Measurements from ENCODE around the gene NVL. TPM values are rescaled to one million over a fixed set of nuclear protein-coding genes. Genes with fewer than 3 reads are reported as not detected.
A peak's percentile ranks its signal among the peaks of the same experiment; 100 is the strongest.

The NVL gene
- total RNA-seq, 1 experiment from 2014 or later: 49.3 TPM

DNA sequence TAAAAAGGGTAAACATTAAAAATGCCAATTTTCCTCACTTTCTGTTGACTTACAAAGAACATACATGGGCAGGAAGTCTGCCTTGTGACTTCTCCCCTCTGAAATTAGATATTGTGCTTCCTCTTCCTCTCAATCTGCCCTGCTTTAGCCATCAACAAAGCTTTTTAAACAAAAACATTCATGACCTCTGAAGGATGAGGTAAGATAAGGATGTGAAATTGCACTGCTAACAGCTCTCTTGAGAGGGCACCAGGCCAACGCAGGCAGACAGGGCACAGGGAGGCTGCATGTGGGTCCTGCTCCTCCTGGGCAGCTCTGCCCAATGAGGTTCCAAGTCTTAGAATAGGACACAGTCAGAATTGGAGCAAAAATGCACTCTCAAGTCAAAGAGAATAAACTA, 84.8 kb downstream of the NVL start:
- no peaks in the 10 kb centered on the region for H3K27me3 ChIP-seq
- DNase-seq: peak in 1 of 2 experiments; percentile 16
- no peaks in the 10 kb centered on the region for H3K9me3 ChIP-seq (replicated peaks)
- H3K36me3 ChIP-seq: peaks cover 33% of the 10 kb centered on the region
- H3K4me3 ChIP-seq: no peak overlapping the region
- no peaks in the 10 kb centered on the region for H3K4me1 ChIP-seq
- no peak overlapping the region for H3K27ac ChIP-seq

DNA sequence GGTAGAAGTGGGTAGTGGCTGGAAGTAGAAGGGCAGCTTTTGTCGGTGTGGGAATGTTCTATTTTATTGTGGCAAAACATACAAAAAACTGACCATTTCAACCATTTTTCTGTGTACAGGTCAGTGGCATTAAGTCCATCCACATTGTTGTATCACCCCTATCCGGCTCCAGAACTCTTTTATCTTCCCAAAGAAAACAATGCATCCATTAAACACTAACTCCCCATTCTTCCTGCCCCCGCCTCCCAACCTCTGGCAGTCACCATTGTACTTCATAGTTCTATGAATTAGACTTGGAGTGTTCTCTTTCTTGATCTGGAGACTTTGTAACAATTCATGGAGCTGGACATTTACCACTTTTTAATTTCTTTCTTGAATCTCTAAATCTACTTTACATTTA, 91.2 kb downstream of the NVL start:
- Histone ChIP-seq H3K27ac (no peak overlapping the region), H3K27me3 (no peaks in the 10 kb centered on the region), H3K36me3 (peaks cover 36% of the 10 kb centered on the region), H3K9me3 (replicated peaks) (no peaks in the 10 kb centered on the region), H3K4me1 (no peaks in the 10 kb centered on the region), H3K4me3 (no peak overlapping the region)
- DNase-seq: no peak

DNA sequence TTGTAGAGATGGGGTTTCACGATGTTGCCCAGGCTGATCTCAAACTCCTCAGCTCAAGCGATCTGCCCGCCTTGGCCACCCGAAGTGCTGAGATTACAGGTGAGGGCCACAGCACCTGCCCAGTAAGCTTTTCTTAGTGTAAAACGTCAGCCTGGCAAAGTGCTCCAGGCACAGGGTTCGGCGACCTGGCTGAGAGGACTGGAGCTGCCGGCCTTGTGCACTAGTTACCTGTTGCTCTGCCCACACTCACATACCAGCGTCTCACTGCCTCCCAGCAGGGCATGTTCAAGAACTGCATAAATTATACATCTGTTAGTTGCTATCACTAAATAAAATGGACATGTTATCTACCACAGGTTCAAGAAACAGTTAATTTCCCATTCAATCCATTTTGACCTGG, 91.8 kb downstream of the NVL start:
- no peak for DNase-seq
- Histone ChIP-seq H3K27ac (no peak overlapping the region), H3K27me3 (no peaks in the 10 kb centered on the region), H3K9me3 (replicated peaks) (no peaks in the 10 kb centered on the region), H3K4me1 (no peaks in the 10 kb centered on the region), H3K4me3 (no peak overlapping the region), H3K36me3 (peaks cover 36% of the 10 kb centered on the region)

DNA sequence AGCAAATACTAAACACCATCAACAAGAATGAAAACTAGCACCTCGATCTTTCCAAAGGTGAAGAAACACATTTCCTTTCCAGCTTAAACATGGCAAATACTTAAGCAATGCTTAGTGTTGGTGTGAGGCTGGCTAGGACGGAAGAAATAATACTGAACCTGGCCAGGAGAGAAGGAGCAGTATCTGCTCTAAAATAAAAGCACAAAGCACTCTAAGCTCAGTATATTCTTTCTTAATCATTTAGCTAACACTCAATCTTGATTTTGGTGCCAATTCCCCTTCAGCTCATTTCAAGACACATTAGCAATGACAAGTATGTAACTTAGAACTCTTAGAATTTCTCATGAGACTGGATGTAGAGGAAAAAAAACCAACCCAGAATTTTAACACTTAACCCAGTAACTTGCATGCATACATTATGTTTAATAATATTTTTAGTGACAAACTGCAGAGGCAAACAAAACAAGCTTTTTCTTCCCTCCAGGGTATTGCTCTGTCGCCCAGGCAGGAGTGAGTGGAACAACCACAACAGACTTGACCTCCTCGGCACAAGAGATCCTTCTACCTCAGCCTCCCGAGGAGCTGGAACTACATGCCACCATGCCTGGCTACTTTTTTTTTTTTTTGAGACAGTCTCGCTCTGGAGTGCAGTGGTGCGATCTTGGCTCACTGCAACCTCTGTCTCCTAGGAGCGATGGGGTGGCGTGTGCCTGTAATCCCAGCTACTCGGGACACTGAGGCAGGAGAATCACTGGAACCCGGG, 92.7 kb downstream of the NVL start:
- no peaks in the 10 kb centered on the region for H3K27me3 ChIP-seq
- no peaks in the 10 kb centered on the region for H3K9me3 ChIP-seq (replicated peaks)
- H3K27ac ChIP-seq: no peak overlapping the region
- no peak for DNase-seq
- no peaks in the 10 kb centered on the region for H3K4me1 ChIP-seq
- peaks cover 38% of the 10 kb centered on the region for H3K36me3 ChIP-seq
- H3K4me3 ChIP-seq: no peak overlapping the region

DNA sequence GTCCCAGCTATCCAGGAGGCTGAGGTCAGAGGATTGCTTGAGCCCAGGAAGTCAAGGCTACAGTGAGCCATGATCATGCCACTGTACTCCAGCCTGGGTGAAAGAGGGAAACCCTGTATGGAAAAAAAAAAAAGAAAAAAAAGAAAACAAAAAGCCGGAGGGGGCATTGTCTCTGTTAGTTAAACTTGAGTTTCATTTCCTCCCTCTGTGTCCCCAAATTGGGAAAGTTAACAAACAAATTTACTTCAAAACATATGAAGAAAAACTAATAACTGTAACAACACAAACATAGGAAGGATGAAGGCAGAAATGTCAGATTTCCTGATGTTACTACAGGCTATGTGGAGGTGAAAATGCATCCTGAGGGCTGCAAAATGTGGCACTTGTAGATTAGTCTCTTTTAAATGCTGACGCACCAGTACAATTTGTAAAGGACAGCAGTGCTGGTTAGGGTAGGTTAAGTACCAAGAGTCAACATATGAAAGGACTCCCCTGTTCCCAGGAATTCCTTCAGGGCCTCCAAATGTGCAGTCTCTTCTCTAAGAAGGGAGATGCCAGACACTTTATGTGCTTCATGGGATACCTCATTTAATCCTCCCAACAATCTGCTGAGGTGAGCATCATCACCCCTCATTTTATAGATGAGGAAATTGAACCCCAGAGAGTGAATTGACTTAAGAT, 94.0 kb downstream of the NVL start:
- Histone ChIP-seq H3K36me3 (peaks cover 43% of the 10 kb centered on the region), H3K9me3 (replicated peaks) (no peaks in the 10 kb centered on the region), H3K4me3 (no peak overlapping the region), H3K27me3 (no peaks in the 10 kb centered on the region), H3K27ac (no peak overlapping the region), H3K4me1 (no peaks in the 10 kb centered on the region)
- no peak for DNase-seq

DNA sequence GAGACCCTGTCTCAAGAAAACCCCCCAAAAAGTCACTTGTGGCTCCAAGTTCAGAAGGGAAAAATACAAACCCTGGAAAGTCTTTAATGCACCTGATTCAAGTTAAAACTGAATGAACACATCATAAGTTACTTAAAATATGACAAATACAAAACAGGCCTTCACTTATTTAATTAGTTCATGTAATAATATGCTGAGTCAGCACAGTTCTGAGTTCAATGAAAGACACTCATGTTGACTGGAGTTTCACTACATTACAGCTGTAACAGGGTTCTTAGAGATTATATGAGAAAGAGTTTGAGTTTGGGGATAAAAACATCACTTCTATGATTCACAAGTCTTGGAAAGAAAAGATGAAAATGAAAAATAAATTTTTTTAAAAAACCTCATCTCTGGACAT, 96.0 kb downstream of the NVL start:
- H3K36me3 ChIP-seq: peaks cover 52% of the 10 kb centered on the region
- H3K27me3 ChIP-seq: no peaks in the 10 kb centered on the region
- H3K9me3 ChIP-seq (replicated peaks): no peaks in the 10 kb centered on the region
- no peak overlapping the region for H3K4me3 ChIP-seq
- DNase-seq: no peak
- H3K27ac ChIP-seq: no peak overlapping the region
- no peaks in the 10 kb centered on the region for H3K4me1 ChIP-seq

DNA sequence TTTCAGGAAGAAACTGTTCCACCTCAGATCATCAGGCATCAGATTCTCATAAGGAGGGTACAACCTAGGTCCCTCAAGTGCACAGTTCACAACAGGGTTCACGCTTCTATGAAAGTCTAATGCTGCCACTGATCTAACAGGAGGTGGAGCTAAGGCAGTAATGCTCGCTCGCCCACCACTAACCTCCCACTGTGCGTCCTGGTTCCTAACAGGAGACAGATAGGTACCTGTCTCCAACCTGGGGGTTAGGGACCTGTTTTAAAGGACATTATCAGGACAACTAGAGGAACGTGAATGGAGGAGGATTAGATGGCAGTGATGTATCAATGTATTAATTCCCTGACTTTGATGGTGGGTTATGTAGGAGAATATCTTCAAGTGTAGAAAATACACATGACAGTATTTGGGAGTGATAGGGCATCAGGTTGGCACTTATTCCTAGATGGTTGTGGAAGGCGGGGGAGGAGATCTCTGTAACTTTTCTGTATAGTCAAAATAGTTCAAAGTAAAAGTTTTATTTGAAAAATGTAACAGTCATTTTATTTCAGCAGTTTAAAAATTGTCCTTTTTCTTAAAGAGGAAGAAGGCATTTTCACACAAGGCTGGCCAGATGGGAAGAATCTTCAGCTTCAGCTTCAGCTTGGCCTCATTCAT, 103.0 kb downstream of the NVL start:
- Histone ChIP-seq H3K36me3 (peaks cover 36% of the 10 kb centered on the region), H3K4me1 (peaks cover 12% of the 10 kb centered on the region), H3K4me3 (no peak overlapping the region), H3K9me3 (replicated peaks) (no peaks in the 10 kb centered on the region), H3K27ac (no peak overlapping the region), H3K27me3 (no peaks in the 10 kb centered on the region)
- DNase-seq: no peak

DNA sequence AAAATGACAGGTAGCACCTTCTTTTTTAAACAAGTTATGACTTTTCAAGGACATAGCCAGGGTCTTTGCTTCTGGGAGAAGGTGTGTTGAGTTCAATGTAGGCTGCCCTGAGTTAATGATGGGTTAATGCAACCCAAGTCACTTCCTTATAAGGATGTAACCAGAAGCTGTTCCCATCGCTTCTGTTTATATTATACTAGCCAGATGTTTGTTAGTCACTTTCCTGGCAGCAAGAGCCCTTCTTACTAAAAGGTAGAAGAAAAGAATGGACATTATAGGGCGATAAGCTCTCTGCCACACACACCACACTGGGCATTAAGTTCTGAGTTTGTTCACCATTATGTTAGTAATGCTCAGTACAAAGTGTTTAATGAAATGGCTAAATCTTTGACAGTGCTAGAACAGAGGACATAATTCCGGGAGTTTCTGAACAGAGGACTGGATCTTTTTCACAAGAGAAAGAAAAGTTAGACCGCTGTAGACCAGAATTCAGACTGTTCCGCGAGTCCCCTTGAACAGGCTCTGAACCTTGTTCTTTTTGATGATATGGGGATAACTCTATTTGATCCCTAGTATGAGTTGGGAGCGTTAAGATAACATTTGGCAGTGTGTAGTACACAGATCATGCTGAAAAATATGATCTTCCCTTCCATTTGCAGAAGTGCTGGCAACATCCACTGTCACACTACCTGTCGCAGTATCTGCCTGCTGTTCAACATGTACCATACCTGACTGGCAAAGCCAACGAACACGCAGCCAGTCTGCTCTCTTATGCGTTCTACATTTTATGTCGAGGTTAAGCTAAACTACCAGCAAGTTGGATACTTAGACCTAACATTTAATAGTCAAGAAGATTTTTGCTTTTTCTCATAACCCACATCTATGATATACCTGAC, 105.9 kb downstream of the NVL start:
- Histone ChIP-seq H3K4me1 (peaks cover 15% of the 10 kb centered on the region), H3K27ac (no peak overlapping the region), H3K36me3 (peaks cover 12% of the 10 kb centered on the region; the same call in 1 of the 2 replicates), H3K4me3 (no peak overlapping the region), H3K27me3 (no peaks in the 10 kb centered on the region), H3K9me3 (replicated peaks) (no peaks in the 10 kb centered on the region)
- peak in 1 of 2 experiments; percentile 53 for DNase-seq

DNA sequence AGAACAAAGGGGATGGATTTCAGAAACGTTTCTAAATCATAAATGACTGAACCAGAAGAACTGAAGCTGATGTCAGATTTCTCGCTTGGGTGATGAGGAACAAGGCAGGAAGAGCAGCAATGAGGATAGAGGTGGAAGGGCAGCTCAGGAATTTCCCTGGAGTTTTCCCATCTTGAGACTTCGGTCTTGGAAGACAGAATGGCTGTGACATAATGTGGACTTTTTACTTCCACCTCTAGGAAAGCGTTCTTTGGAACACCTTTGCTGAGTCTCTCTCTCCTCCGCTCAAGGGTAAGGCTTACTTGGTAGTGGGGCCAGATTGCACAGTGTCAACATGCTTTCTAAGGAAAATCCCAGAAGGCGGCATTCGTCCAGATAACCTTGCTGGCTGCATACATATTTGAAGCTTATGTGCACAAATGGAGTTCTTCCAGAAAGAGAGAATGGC, 110.3 kb downstream of the NVL start:
- Histone ChIP-seq H3K36me3 (no peaks in the 10 kb centered on the region), H3K27ac (no peak overlapping the region)

DNA sequence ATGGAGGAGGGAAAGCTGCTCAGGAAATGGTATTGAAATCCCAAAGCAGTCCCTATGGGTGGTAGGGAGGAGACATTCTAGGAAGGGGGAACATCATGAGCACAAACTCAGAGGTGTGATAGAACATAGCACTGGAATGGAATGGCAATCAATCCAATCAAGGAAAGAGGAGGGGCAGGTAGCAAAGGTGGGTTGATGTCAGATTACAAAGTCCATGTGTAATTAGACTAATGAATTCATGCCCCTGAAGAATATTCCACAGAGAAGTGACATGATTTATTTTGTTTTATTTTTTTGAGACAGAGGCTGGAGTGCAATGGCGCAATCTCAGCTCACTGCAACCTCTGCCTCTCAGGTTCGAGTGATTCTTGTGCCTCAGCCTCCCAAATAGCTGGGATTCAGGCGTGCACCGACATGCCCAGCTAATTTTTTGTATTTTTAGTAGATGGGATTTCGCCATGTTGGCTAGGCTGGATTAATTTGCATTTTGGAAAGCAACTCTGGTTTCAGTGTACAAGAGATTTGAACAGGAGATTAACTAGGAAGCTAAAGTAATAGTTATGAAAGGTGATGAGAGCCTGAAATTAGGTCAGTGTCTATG, 110.9 kb downstream of the NVL start:
- Histone ChIP-seq H3K27me3 (no peaks in the 10 kb centered on the region), H3K4me1 (peaks cover 16% of the 10 kb centered on the region), H3K9me3 (replicated peaks) (no peaks in the 10 kb centered on the region), H3K4me3 (no peak overlapping the region), H3K36me3 (no peaks in the 10 kb centered on the region), H3K27ac (no peak overlapping the region)
- no peak for DNase-seq

More for the DNA sequence above, 110.3 kb downstream of the NVL start:
- Histone ChIP-seq H3K9me3 (replicated peaks) (no peaks in the 10 kb centered on the region), H3K4me1 (peaks cover 20% of the 10 kb centered on the region), H3K27me3 (no peaks in the 10 kb centered on the region), H3K4me3 (no peak overlapping the region)
- DNase-seq: no peak

DNA sequence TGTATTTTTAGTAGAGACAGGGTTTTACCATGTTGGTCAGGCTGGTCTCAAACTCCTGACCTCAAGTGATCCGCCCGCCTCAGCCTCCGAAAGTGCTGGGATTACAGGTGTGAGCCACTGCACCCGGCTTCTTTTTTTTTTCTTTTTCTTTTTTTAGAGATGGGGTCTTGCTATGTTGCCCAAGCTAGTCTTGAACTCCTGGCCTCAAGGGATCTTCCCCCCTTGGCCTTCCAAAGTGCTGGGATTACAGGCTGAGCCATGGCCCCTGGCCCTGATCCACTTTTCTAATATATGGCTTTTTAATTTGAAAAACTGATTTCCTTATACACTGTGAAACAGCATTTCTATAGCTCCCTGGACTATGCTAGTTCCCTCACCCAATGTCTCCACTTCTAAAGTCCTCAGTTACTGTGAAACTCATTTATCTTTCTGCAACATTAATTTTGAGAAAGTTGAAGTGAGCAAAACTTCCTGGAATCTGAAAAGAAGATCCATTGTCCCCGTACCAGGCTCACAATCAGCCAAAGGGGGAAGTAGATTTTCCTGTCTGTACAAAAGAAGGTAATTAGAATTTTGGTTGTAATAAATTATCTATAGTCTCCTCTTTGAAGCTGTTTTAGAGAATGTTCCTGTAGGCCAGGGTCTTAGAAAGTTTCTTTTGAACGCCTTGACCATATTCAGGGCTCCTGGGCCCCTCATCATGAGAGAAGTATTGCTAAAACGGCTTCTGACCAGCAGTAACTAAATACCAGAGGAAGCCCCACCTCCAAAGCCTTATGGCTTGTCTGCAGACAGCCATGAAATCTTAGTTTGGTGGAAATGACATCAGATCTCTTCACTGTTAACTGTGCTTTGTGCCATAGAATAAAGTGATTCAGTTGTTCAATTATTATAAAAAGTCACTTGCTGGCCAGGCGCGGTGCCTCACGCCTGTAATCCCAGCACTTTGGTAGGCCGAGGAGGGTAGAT, 112.0 kb downstream of the NVL start:
- peak in 1 of 2 experiments; percentile 59 for DNase-seq
- Histone ChIP-seq H3K36me3 (no peaks in the 10 kb centered on the region), H3K27ac (no peak overlapping the region), H3K9me3 (replicated peaks) (no peaks in the 10 kb centered on the region), H3K4me1 (peaks cover 14% of the 10 kb centered on the region), H3K4me3 (no peak overlapping the region), H3K27me3 (no peaks in the 10 kb centered on the region)

DNA sequence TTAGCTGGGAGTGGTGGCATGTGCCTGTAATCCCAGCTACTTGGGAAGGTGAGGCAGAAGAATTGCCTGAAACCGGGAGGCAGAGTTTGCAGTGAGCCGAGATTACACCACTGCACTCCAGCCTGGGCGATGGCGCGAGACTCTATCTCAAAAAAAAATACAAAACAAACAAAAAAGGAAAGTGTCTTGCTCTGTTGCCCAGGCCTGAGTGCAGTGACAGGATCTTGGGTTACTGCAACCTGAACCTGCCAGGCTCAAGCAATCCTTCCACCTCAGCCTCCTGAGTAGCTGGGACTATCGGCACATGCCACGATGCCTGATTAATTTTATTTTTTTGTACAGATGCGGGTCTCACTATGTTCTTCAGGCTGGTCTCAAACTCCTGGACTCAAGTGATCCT, 113.6 kb downstream of the NVL start:
- Histone ChIP-seq H3K9me3 (replicated peaks) (no peaks in the 10 kb centered on the region), H3K27ac (no peak overlapping the region), H3K4me1 (peaks cover 27% of the 10 kb centered on the region), H3K4me3 (no peak overlapping the region), H3K27me3 (no peaks in the 10 kb centered on the region), H3K36me3 (no peaks in the 10 kb centered on the region)
- no peak for DNase-seq

DNA sequence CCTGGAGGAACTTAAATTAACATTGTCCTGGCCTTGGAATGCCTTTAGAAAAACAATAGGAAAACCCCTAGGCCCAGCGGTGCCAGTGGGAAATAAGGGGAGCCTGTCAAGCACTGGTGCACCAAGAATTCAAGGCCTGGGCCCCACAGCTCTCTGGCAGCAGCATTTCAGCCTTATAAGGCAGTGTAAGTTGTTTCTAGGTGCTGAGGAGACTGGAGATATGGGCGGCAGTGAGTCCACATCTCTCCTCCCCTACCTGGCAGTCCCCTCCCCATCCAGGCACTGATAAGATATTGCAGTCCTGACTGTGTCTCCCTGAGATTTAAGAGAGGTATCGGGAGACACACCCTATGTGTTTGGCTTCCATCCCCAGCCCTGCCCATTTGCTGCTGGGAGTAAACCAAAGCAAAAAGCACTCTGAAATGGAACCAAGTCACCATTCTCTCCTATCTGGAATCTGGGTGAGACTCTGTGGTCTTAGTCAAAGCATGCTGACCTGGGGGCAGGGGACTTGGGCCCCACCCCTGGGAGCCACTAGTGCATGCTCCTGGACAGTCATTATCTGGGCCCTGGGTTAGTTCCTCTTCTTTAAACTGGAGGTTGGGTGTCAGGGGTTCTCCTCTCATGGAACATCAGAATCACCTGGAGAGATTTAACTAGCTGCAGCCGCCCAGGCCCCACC, 116.4 kb downstream of the NVL start:
- no peak overlapping the region for H3K27ac ChIP-seq
- no peak overlapping the region for H3K4me3 ChIP-seq
- no peaks in the 10 kb centered on the region for H3K36me3 ChIP-seq
- no peak for DNase-seq
- no peaks in the 10 kb centered on the region for H3K9me3 ChIP-seq (replicated peaks)
- H3K27me3 ChIP-seq: no peaks in the 10 kb centered on the region
- peaks cover 30% of the 10 kb centered on the region for H3K4me1 ChIP-seq

Data from SJCRH30 (cell line).